NCI-H1092 (cell line): ENCODE results near the gene VDR.

Experiments used
- DNase-seq: peaks from one replicate; lab custom pipeline; 2025; lab: John Stamatoyannopoulos, UW

Gene VDR

DNA sequence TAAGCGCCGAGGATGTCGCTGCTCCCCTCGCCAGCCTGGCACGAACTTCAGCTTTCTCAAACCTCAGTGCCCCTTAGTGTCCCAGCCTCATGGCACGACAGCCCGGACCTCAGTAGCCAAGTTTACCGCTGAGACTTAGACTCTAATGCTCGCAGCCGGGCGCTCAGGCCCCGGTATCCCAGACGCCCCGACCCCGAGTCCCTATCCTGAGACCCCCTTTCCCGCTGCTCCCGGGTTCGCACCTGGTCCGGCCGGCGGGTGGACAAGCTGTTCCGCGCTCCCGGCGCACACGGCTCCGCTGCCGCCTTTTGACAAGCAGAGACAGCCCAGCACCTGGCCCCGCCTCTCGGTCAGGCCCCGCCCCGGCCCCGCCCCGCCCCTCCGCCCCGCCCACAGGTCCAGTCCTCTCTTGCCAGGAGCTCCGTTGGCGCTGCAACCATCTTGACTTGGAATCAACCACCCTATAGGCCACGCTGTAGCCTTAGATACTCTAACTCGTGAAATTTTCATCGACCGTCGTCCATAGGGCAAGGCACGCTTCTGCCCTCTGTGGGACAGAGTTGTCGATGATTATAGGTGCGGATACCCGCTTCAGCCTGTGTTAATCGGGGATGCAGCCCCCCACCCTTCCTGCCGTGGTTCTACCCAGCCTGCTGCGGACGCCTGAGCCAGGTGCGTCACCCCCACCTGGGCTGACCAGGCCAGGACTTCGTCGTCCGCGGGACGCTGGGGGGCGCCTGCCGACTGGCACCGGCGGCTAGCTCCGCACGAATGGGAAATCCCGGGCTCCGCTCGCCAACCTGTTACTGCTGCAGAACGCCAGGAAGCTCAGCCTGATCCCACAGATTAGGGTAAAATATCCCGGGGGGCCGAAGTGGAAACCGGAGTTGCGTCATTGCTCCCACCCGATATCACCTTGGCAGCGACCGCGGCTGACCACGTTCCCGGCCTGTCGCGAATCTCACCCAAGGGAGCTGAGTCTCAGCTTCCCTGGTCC is at the start of gene VDR:
Gene VDR (minus strand): TSS at position 282 of the 997 bp plus-strand sequence. CDS start 25,881 bp downstream, outside the sequence.
- DNase-seq, result peak; percentile 72

DNA sequence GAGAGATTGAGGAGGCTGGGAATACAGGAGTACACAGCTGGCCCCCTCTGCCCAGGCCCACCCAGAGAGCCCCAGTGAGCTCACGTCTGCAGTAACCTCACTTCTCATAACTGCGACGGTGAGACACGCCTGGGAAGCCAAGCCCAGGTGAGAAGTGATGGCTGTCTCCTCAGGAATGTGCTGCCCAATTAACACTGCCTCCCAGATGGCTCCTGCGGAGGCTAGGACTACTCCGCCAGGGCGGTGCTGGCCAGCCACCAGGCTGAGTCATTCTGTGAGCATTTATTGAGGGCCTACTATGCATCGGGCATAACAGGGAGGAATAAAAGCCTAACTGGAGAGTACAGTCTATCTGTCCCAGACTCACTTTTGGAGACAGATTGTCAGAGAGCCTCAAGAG is 49.3 kb upstream of the VDR start:
- no peak for DNase-seq

DNA sequence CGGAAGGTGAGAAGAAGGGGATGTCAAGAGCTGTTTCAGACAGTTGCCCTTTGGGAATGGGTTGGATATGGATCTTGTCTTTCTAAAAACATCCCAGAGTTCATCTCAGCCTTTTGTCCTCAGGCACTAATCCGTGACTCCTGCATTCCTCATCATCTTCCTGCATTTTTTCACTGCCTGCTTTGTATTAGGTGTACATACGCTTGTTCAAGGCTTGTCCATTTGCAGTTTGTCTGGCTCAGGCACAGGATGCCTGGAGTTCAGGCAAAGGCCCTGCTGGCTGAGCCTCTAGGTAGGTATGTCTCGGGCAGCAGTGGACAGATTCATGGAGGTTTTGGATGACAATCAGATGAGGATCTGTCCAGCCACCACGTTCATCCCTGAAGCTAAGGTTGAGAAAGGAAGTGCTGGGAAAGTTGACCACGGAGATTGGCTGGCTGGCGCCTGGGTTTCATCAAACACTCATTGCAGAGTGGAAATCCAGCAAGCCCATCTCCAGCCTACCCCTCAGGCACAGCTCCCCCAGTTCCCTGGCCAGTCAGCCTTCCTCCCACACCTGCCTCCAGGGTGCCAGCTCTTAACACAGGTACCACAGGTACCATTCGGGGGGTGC is 46.2 kb upstream of the VDR start:
- no peak for DNase-seq

DNA sequence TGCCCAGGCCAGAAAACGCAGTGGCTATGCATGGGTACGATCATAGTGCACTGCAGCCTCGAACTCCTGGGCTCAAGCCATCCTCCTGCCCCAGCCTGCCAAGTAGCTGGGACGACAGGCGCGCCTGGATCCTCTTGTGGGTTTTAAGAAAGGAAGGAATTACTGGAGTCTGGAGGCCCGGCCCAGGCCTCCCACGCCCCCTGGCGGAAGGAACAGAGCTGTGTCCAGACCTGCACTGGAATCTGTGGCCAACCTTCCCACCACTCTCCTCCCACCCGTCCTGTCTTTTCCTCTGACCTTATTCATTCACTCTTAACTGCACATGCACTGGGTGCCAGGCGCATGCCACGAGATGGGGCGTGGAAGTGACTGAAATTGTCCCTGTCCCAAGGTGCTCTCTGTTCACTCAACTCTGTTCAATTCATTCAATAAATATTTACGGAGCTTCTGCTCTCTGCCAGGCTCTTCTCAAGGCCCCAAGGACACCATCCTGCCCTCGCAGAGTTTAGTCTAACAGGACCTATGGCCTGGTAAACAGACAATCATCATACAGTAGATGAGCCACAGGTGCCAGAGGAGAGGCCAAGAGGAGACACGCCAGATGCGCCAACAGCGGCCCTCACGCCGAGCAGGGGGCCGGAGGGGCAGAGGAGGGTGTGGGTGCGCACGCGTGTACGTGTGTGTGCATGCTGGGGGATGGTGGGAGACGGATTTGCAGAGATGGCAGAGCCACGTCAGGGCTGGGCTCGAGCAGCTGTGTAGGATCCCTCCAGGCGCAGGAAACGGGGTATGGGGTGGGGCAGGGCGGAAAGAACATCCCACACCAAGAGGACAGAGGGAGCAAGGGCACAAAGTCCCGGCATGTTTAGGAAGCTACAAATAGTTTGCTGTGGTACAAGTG is 44.9 kb upstream of the VDR start:
- DNase-seq, result peak; percentile 56

DNA sequence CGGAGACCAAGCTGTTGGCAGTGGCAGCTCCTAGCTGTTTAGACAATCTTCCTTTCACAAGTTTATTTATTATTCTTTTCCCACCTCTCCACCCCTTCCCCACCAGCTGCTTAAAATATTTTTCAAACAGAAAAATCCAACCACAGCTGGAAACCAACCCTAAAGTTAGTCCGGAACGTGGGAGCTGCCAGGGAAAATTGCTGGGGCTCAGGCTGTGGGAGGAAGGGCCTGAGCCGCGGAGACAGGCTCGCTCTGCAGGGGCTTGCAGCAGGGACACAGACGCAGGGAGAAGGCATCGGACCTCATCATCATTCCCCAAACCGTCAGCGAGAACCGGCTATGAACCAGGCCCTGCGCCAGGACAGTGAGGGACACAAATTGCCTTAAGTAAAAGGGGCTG is 42.5 kb upstream of the VDR start:
- DNase-seq, result no peak

DNA sequence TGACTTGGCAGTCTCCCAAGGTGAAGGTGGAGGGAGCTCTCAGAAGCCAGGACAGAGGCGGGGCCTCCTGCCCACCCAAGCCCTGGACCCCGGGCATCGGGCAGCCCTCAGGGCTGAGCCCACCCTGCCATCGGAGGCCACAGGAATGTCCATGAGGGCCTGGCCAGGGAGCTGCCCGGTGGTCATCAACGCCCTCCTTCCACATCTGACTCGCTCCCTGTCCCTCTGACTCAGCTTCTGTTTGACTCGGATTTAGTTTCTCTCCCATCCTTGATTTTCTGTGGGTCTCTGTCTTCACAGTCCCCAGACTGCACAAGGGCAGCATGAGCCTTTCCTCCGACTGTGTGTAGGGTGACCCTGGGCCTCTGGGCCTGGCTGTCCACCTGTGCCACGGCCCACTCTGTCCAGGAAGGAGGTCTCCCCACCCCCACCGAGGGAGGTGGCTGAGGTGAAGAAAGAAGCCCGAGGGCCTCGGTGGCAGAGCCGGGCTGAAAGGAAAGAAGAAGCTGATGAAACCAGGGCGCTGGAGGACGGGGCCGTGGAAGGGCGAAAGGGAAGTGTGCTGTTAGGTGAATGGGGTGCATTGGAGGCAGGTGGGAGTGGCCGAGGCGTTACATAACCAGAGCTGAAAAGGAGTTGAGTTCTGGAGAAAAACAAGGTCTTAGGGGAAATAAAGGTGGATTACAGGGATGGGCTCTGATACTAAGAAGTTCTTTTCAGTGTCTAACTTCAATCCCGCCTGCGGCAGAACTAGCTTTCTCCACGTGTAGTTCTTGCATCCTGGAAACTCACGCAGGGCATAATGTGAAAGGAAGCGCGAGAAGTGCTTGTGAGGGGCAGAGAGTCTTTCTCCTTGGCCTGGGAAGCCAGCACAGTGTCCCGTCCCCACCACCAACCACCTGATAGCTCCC is 41.9 kb upstream of the VDR start:
- DNase-seq, result no peak

DNA sequence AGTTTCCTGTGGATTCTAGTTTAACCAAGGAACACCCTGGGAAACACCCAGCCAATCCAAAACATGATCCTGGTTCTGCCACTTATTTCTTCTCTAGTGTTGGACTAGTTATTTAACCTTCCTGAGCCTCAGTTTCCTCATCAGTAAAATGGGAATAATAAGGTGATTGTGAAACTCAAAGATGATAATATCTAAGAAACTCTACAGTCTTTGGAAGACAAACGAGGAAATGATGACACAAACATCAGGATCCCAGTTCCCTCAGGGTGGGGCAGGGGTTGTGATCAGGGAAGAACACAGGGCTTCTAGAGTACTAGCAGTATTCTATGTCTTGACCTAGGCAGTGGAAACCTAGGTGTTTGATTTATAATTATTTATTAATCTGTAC is 40.5 kb upstream of the VDR start:
- no peak for DNase-seq

DNA sequence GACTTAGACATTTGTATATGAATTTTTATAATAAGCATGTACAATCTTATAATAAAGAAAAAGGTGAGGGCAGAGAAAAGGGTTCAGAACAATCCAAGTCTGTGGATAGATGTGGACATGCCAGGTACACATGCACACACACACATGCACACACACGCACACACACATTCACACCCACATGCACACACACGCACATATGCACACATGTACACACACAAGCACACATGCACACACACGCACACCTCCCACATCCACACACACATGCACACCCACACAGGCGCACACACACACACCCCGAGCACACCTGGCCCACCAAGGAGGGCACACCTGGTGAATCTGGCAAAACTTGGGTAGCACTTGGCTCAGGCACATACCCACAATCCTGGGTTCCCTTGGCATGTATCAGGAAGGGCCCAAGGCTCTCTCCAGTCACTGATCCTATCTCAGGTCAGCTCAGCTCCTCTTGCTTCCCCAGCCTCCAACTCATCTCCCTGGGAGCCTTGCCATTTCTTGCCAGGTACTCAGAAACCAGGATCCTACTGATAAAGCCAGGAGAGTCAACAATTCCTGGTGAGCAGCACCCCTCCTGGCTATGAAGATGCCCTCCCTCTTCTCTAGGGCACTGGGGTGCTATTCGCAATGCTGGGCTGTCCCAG is 40.0 kb upstream of the VDR start:
- DNase-seq, result no peak

DNA sequence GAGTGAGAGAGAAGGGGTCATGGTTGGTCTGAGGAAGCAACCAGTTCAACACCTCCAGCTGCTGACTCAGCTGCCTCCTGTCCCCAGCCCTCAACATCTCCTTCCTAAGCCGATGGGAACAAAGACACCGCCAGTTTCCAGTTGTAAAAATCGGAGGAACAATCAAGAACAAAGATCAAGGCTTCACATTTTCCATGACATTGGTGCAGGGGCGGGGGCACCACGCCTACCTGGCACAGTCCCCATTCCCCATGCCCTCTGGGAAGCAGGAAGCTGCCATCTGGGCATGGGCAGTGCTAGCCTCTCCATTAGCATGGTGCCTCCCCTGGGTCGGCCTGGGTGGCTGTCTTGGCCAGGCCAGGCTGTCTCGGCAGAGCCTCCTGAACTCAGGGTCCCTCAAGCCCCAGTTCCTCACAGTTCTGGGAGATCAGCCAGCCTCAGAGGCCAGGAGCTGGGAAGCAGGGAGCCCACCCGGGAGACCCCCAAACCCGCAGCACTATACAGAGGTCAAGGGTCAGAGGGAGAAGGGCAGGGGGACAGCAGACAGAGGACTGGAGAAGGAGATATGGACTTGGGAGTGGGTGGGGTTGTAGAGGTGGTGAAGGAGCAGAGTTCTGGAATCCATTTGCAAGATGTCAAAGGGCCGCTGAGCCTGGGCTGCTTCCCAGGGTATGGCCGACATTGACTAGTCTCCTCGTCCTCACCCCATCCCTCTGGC is 39.0 kb upstream of the VDR start:
- DNase-seq, result no peak

DNA sequence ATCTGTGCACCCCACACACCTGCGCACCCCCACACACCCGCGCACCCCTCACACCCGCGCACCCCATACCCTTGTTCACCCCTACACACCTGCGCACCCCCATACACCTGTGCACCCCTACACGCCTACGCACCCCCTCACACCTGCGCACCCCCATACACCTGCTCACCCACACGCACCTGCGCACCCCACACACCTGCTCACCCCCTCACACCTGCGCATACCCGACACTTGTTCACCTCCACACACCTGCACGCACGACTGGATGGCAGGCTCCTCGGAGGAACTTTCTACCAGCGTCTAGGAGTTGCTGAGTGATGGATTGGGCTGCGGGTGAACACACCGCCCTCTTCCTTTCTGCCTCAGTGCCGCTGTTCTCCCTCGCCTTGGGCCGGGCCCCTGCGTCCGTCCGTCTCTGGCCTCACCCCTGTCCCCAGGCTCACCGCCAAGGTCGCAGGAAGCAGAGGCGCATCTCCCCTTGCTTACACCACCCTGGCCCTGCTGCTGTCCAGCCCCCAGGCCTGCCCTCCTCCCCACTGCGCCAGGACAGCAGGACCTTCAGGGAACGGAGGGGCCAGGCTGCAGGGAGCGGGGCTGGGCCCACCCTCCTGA is 37.9 kb upstream of the VDR start:
- no peak for DNase-seq

DNA sequence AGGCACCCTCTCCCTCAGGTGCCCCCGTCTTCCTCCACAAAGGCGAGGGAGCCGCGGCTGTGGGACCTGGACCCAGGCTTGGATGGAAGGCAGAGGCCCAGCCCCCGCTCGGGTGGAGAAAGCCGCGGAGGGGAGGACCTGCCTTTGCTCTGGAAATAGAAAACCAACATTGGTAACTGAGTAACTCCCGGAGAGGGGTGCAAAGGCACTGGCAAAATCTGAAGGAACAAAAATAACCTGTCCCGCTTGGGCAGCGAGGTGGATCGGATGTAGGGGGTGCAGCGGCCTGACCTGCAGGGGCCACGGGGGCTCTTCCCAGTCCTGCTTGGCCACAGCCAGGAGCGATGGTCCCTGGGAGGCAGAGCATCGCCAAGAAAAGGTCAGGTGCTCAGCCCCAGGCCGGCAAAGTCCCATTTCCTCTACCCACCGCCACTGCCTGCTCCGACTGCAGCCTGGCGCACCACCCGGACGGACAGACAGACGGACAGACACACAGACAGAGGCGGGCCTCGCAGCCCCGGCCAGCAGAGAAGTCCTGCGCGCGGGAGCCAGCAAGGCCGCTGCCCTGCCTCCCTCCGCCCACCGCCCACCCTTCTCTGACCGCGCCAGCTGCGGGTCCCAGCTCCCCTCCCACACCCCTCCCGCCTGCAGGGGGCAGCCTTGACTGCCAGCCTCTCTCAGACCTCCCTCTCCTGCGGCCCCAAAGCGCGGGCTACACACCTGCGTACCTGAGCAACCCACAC is 37.2 kb upstream of the VDR start:
- DNase-seq, result peak; percentile 34

DNA sequence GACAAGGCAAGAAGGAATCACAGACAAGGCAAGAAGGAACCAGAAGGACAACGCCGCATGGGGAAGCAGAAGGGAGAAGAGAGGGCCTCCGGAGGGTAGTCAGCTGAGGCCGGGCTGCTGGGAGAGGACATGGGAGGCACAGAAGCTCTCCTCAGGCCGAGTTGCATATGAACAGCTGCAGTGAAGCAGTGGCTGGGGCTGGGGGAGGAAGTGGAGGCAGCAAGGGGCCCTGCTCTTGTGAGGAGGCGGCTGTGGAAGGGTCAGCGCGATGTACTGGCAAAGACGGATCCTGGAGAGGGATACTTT is 36.6 kb upstream of the VDR start:
- no peak for DNase-seq

DNA sequence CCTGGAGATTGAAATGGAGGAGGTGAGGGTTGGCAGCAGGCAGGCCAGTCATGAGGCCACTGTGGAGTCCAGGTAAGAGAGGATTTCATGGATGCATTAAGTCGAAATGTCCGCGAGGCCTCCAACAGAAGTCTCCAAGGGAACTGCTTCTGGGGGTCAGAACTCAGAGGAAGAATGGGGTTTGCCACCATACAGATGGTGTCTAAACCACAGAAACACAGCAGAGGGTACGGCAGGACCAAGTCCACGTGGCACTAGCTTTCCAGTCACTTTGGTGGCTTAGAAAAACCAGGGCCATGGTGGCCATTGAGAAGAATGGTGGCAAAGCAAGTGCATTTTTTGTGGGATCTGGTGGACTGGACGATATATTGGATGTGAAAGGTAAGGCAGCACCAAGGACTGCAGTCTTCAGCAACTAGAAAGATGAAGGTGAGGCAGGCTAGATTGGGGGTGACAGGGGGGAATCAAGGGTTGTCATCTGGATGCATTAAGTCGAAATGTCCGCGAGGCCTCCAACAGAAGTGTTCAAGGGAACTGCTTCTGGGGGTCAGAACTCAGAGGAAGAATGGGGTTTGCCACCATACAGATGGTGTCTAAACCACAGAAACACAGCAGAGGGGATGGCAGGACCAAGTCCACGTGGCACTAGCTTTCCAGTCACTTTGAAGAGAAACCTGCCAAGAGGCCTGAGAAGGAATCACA is 36.1 kb upstream of the VDR start:
- no peak for DNase-seq

DNA sequence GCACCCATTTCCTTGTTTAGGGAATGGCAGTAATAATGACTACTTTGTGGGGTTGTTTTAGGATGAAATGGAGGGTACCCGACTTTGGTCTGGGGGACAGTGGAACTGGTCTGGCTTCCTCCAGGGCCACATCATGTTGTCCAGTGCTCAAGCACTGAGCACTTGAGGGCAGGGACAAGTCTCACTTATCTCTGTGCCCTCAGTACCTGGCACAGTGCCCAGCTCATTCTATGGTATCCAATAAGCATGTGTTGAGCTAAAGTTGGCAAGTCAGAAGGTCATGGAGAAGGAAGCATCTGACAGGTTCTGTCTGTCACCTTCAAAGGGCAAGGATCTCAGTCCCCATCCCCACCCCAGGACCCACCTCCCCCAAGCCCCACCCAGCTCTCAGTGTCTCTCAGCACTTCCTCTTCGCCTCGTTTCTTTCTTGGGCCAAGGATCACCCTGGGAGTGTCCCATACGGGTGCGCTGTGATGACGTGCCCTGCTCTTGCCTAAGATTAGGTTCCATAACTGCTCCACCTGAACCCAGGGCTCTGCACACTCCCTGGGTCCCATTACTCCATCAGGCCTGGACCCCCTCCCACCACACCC is 34.3 kb upstream of the VDR start:
- DNase-seq, result no peak

DNA sequence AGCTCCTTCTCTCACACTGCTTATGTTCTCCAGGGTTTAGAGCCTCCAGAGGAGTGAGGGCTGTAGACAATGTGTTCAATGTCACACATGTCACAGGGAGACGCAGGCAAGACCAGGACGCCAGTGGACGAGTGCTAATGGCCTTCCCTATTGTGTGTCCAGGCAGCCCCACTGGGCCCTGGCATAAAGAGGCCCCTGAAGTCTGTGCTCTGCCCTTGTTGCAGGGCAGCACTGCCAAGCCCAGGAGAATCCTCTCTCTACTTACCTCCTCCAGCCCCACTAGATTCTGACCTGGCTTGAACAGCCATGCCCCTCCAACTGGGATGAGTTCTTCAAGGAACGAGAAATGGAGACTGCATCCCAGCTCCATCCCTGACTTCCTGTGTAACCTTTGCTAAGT is 33.8 kb upstream of the VDR start:
- DNase-seq, result no peak

DNA sequence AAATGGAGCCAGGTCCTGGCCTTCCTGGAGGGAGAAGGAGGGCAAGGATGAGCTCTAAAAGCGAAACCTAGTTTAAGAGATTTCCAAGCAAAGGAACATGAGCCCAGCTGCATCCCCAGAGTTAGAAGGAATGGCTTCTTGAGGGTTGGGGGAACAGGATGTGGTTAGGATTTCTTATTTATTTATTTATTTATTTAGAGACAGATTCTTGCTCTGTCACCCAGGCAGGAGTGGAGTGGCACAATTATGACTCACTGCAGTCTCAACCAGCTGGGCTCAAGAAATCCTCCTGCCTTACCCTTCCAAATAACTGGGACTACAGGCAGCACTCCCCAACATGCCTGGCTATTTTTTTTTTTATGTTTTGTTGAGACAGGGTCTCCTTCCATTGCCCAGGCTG is 33.3 kb upstream of the VDR start:
- DNase-seq, result no peak

DNA sequence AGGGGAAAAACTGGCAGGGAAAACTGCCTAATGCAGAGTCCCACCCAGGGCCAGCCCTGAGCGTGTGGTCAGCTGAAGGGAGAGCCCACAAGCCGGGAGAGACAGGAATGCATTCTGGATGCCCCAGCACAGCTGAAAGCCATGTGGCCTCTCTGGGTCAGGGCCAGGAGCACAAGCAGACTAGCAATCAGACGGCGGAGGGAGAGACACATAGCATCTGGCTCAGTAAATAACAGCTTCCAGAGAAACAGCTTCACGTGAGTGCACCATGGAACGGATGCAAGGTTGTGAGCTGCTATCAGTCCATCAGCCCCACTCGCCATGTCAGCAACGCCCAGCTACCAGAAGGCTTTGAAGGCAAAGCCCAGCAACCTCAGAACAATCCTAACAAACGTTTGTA is 30.4 kb upstream of the VDR start:
- no peak for DNase-seq

DNA sequence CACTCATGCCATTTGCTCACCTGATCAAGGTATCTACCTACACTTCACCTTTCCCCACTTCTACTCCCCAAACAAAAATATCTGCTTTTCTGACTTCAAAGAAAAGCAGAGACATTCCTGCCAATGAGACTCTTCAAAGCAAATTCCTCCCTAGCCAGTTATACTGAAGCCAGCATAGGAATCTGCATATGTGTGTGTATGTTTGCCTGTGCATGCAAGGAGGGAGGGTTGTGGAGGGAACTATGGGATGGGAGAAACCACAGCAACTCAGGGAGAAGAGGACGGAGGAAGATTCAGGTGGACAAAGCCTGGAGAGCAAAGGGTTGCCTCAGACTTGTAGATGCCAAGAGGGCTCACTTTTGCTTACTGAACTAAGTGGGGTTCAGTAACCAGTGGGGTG is 26.4 kb upstream of the VDR start:
- no peak for DNase-seq
